Left ventricle myocardium inferior (tissue), 1 donor: ENCODE data around the gene LMTK2. TPM values are rescaled to one million over a fixed set of nuclear protein-coding genes. Genes with fewer than 3 reads are reported as not detected.

Experiments used
- DNase-seq: peaks from one replicate; pipeline ENCODE4 v3.0.0-alpha.2; 2020
- H3K27ac ChIP-seq: fragments of 200-600 bp; replicated peaks from 2 replicates; pipeline ENCODE4 v1.8.0; 2021
- H3K27me3 ChIP-seq: fragments of 200-600 bp; 2 replicates; pipeline ENCODE4 v1.8.0; 2021; ENCODE audit warnings: low read depth
- H3K36me3 ChIP-seq: fragments of 200-600 bp; 2 replicates; pipeline ENCODE4 v1.8.0; 2021
- H3K4me1 ChIP-seq: fragments of 200-600 bp; 2 replicates; pipeline ENCODE4 v1.8.0; 2021
- H3K4me3 ChIP-seq: fragments of 200-600 bp; 2 replicates; pipeline ENCODE4 v1.8.0; 2021; ENCODE audit warnings: mild to moderate bottlenecking, moderate library complexity
- H3K9me3 ChIP-seq: fragments of 200-600 bp; replicated peaks from 2 replicates; pipeline ENCODE4 v1.8.0; 2021
- CTCF ChIP-seq: fragments of 200-600 bp; IDR thresholded peaks from 2 replicates; pipeline ENCODE4 v1.8.0; 2021; ENCODE audit warnings: antibody characterized with exemption, mild to moderate bottlenecking, borderline replicate concordance
- intact Hi-C: fragments of 100-400 bp; cut with micrococcal nuclease; formaldehyde crosslinking; loops from one replicate; pipeline ENCODE4 v1.11.0; 2022
- total RNA-seq: library from RNA; stranded (reverse); fragmentation: NEBNext Ultra II Directional; extraction: Animal tissue kit (Norgen Biotek cat#: 25700); gene quantifications from one replicate; pipeline ENCODE4 v1.2.1, GENCODE V29; 2021
- donor health status: DM: no; HTN: yes; CAD: no; lungs with severe emphysema.

The LMTK2 gene
- total RNA-seq, 1 donor from 2014 or later, result 26.9 TPM

- intact Hi-C loops, result no loop called here
- no peaks in the 10 kb centered on the region for H3K9me3 ChIP-seq
- TF ChIP-seq CTCF, result no peak
- peaks cover 86% of the 10 kb centered on the region for H3K36me3 ChIP-seq
- H3K4me3 ChIP-seq, result no peak overlapping the region
- no peak for DNase-seq
- H3K27me3 ChIP-seq, result no peaks in the 10 kb centered on the region
- no peak overlapping the region for H3K27ac ChIP-seq
- H3K4me1 ChIP-seq, result no peaks in the 10 kb centered on the region
Observed at GRCh38 chr7:98230746-98231471, 124.2 kb downstream of the LMTK2 start.

GRCh38 chr7:98231493-98232262, 125.0 kb downstream of the LMTK2 start:
- no peak overlapping the region for H3K27ac ChIP-seq
- DNase-seq, result no peak
- no peaks in the 10 kb centered on the region for H3K27me3 ChIP-seq
- H3K4me1 ChIP-seq, result no peaks in the 10 kb centered on the region
- H3K4me3 ChIP-seq, result no peak overlapping the region
- H3K9me3 ChIP-seq, result no peaks in the 10 kb centered on the region
- intact Hi-C loops, result no loop called here
- H3K36me3 ChIP-seq, result peaks cover 86% of the 10 kb centered on the region
- TF ChIP-seq CTCF, result no peak

GRCh38 chr7:98232263-98232585, 125.6 kb downstream of the LMTK2 start:
- Histone ChIP-seq H3K9me3 (no peaks in the 10 kb centered on the region), H3K27me3 (no peaks in the 10 kb centered on the region), H3K4me3 (no peak overlapping the region), H3K36me3 (peaks cover 86% of the 10 kb centered on the region), H3K27ac (no peak overlapping the region), H3K4me1 (no peaks in the 10 kb centered on the region)
- intact Hi-C loops, result no loop called here
- no peak for DNase-seq
- no peak for TF ChIP-seq CTCF

GRCh38 chr7:98232799-98233198, 126.1 kb downstream of the LMTK2 start:
- H3K27me3 ChIP-seq, result no peaks in the 10 kb centered on the region
- H3K27ac ChIP-seq, result no peak overlapping the region
- no peaks in the 10 kb centered on the region for H3K4me1 ChIP-seq
- TF ChIP-seq CTCF, result no peak
- intact Hi-C loops, result no loop called here
- H3K4me3 ChIP-seq, result no peak overlapping the region
- DNase-seq, result no peak
- H3K36me3 ChIP-seq, result peaks cover 86% of the 10 kb centered on the region
- H3K9me3 ChIP-seq, result no peaks in the 10 kb centered on the region

GRCh38 chr7:98233219-98234070, 126.8 kb downstream of the LMTK2 start:
- Histone ChIP-seq H3K27me3 (no peaks in the 10 kb centered on the region), H3K9me3 (no peaks in the 10 kb centered on the region), H3K4me1 (no peaks in the 10 kb centered on the region), H3K27ac (no peak overlapping the region), H3K36me3 (peaks cover 86% of the 10 kb centered on the region), H3K4me3 (no peak overlapping the region)
- no peak for TF ChIP-seq CTCF
- intact Hi-C loops, result no loop called here
- DNase-seq, result no peak
